ENCODE results near the gene MTERF2.

MTERF2 gene

GRCh38 chr12:106953352-106954250, 33.3 kb downstream of the MTERF2 start:
- DNase-seq: no peak

GRCh38 chr12:106950591-106950990, 36.4 kb downstream of the MTERF2 start:
- DNase-seq: no peak

GRCh38 chr12:106947461-106947860, 39.5 kb downstream of the MTERF2 start:
- no peak for DNase-seq

DNA sequence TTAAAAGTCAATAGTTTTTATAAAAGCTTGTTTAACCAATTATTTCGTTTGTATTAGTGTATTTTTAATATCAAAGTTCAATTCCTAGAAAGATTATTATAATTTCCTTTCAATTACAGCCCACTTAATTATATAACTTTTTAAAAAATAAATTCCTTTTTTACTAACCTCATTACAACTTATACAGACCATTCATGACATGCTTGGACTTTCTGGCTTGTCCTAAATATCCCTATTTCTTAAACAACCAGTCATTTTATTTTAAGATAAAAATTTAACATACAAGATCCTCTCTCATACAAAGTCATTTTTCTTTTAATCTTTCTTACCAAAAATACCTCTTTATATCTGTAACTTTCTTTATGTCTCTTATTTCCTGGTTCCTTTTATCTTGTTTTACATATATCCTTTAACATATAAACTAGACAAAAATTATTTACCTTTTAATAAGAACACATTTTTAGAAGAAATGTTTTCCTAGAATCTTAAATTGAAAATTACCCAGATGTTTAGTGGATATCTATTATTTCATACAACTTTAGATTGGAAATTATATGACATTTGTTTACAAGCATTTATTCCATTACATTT, 41.6 kb downstream of the MTERF2 start:
- DNase-seq: no peak

DNA sequence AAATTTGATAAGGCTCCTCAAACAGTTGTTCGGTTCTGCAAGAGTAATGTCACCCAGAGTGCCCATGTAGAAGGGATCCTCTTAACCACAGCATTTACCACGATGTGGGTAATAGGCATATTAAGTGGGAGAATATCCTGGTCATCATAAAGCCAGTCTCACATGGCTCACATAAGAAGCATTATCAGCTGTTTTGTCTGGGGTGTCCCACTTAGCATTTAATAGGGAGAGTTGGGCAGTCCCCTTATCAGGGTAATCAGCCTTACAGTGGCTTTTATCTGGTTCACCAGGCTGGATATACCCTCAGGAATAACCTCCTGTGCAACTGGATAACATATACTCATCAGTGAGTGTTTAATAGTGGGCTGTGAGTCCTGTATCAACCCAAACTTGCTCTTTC, 44.2 kb downstream of the MTERF2 start:
- DNase-seq: no peak

- DNase-seq: no peak
Measured at GRCh38 chr12:106941481-106942156, 45.3 kb downstream of the MTERF2 start.

- no peak for DNase-seq
Measured at GRCh38 chr12:106934277-106934676, 52.7 kb downstream of the MTERF2 start.

Data from NCI-H526 (cell line).